Neural progenitor cell (in vitro differentiated cells): ENCODE results near the gene SMAD7. TPM values are rescaled to one million over a fixed set of nuclear protein-coding genes. Genes with fewer than 3 reads are reported as not detected.

Experiments used
- DNase-seq: peaks from one replicate; pipeline ENCODE4 v3.0.0-alpha.2; 2016; ENCODE audit warnings: low spot score
- H2AFZ ChIP-seq: fragments of 200-600 bp; sonication (generic); replicated peaks from 2 replicates; pipeline ENCODE4 v1.6.1; 2016; ENCODE audit warnings: antibody characterized with exemption
- H3F3A ChIP-seq: fragments of 200-600 bp; sonication (generic); 2 replicates; pipeline ENCODE4 v1.6.1; 2016; ENCODE audit warnings: antibody characterized with exemption, low read depth
- H3K27ac ChIP-seq: fragments of 200-600 bp; sonication (generic); 2 replicates; pipeline ENCODE4 v1.5.1; 2016; ENCODE audit warnings: mild to moderate bottlenecking
- H3K27me3 ChIP-seq: fragments of 200-600 bp; sonication (generic); 2 replicates; pipeline ENCODE4 v1.6.1; 2016; ENCODE audit warnings: mild to moderate bottlenecking, moderate library complexity
- H3K36me3 ChIP-seq: fragments of 200-600 bp; sonication (generic); 2 replicates; pipeline ENCODE4 v1.5.1; 2016
- H3K4me1 ChIP-seq: fragments of 200-600 bp; sonication (generic); 2 replicates; pipeline ENCODE4 v1.6.1; 2016; ENCODE audit warnings: mixed run types
- H3K4me2 ChIP-seq: fragments of 200-600 bp; sonication (generic); 2 replicates; pipeline ENCODE4 v1.6.1; 2016
- H3K4me3 ChIP-seq: fragments of 200-600 bp; sonication (generic); 2 replicates; pipeline ENCODE4 v1.5.1; 2016
- H3K79me2 ChIP-seq: fragments of 200-600 bp; sonication (generic); 2 replicates; pipeline ENCODE4 v1.6.1; 2016; ENCODE audit warnings: low read depth
- H3K9ac ChIP-seq: fragments of 200-600 bp; sonication (generic); 2 replicates; pipeline ENCODE4 v1.6.1; 2016
- H3K9me3 ChIP-seq: fragments of 200-600 bp; sonication (generic); 2 replicates; pipeline ENCODE4 v1.5.1; 2016; ENCODE audit warnings: low read depth
- H4K20me1 ChIP-seq: fragments of 200-600 bp; sonication (generic); 2 replicates; pipeline ENCODE4 v1.6.1; 2016; ENCODE audit warnings: low read depth
- H3K27ac Mint-ChIP-seq: 3 replicates; pipeline ENCODE4 v1.8.0; 2021; ENCODE audit warnings: mixed read lengths
- H3K27me3 Mint-ChIP-seq: 2 replicates; pipeline ENCODE4 v1.8.0; 2022; ENCODE audit warnings: low read depth, mild to moderate bottlenecking, inconsistent platforms, moderate library complexity, mixed read lengths; ENCODE audit not compliant: insufficient read depth
- H3K36me3 Mint-ChIP-seq: 3 replicates; pipeline ENCODE4 v1.8.0; 2021; ENCODE audit warnings: mixed read lengths
- H3K4me1 Mint-ChIP-seq: 3 replicates; pipeline ENCODE4 v1.8.0; 2021; ENCODE audit warnings: mixed read lengths
- H3K4me3 Mint-ChIP-seq: 3 replicates; pipeline ENCODE4 v1.8.0; 2021; ENCODE audit warnings: mild to moderate bottlenecking, moderate library complexity, mixed read lengths
- H3K9me3 Mint-ChIP-seq: 3 replicates; pipeline ENCODE4 v1.8.0; 2020; ENCODE audit warnings: mixed read lengths
- CTCF ChIP-seq: fragments of 200-600 bp; sonication (generic); IDR thresholded peaks from 2 replicates; pipeline ENCODE4 v1.5.1; 2017; ENCODE audit warnings: antibody characterized with exemption, mild to moderate bottlenecking
- EZH2 ChIP-seq: fragments of 200-600 bp; sonication (generic); IDR thresholded peaks from 2 replicates; pipeline ENCODE4 v1.6.1; 2017; ENCODE audit warnings: antibody characterized with exemption, mild to moderate bottlenecking, moderate library complexity
- EZH2phosphoT487 ChIP-seq: fragments of 200-600 bp; sonication (generic); IDR thresholded peaks from 2 replicates; pipeline ENCODE4 v1.6.1; 2017; ENCODE audit warnings: antibody characterized with exemption
- total RNA-seq: library from RNA; depleted of rRNA; stranded (reverse); fragments of >200 nt; gene quantifications from 2 replicates; pipeline ENCODE4 v1.2.3, GENCODE V29; 2015; ENCODE audit warnings: low replicate concordance

The SMAD7 gene
- total RNA-seq, 1 donor from 2014 or later: 1.1 TPM

GRCh38 chr18:48991319-48991660 lies 40.5 kb upstream of the SMAD7 start:
- Histone ChIP-seq H3K4me3 (no peak overlapping the region), H3K9me3 (no peaks in the 10 kb centered on the region), H3K27ac (no peak overlapping the region), H3K4me2 (no peak overlapping the region), H3K9ac (no peak overlapping the region), H3K4me1 (no peaks in the 10 kb centered on the region), H3K79me2 (no peaks in the 10 kb centered on the region), H2AFZ (no peak overlapping the region), H3F3A (no peaks in the 10 kb centered on the region), H3K27me3 (no peaks in the 10 kb centered on the region), H3K36me3 (no peaks in the 10 kb centered on the region), H4K20me1 (no peaks in the 10 kb centered on the region)
- no peaks in the 10 kb centered on the region for H3K9me3 Mint-ChIP-seq
- H3K27me3 Mint-ChIP-seq: peaks cover 11% of the 10 kb centered on the region
- H3K27ac Mint-ChIP-seq: no peak overlapping the region
- H3K4me3 Mint-ChIP-seq: no peak overlapping the region
- peaks cover 22% of the 10 kb centered on the region for H3K4me1 Mint-ChIP-seq
- DNase-seq: no peak
- no peaks in the 10 kb centered on the region for H3K36me3 Mint-ChIP-seq
- no peak for TF ChIP-seq EZH2
- no peak for TF ChIP-seq EZH2phosphoT487
- no peak for TF ChIP-seq CTCF

- Histone ChIP-seq H2AFZ (no peak overlapping the region), H3K4me3 (no peak overlapping the region), H4K20me1 (no peaks in the 10 kb centered on the region), H3F3A (no peaks in the 10 kb centered on the region), H3K9me3 (no peaks in the 10 kb centered on the region), H3K27ac (no peak overlapping the region), H3K27me3 (no peaks in the 10 kb centered on the region), H3K36me3 (no peaks in the 10 kb centered on the region), H3K4me1 (no peaks in the 10 kb centered on the region), H3K4me2 (no peak overlapping the region), H3K9ac (no peak overlapping the region), H3K79me2 (no peaks in the 10 kb centered on the region)
- Mint-ChIP-seq H3K9me3 (no peaks in the 10 kb centered on the region), H3K36me3 (no peaks in the 10 kb centered on the region), H3K27ac (no peak overlapping the region), H3K4me1 (peaks cover 22% of the 10 kb centered on the region), H3K4me3 (no peak overlapping the region), H3K27me3 (peaks cover 11% of the 10 kb centered on the region)
- DNase-seq: no peak
- TF ChIP-seq EZH2: no peak
- TF ChIP-seq EZH2phosphoT487: no peak
- TF ChIP-seq CTCF: no peak
Observed at GRCh38 chr18:48990481-48991318, 39.9 kb upstream of the SMAD7 start.

- Histone ChIP-seq H3K79me2 (no peaks in the 10 kb centered on the region), H3K4me3 (no peak overlapping the region), H3K4me2 (no peak overlapping the region), H3K4me1 (no peaks in the 10 kb centered on the region), H3K36me3 (no peaks in the 10 kb centered on the region), H3F3A (no peaks in the 10 kb centered on the region), H3K9ac (no peak overlapping the region), H4K20me1 (no peaks in the 10 kb centered on the region), H2AFZ (peak overlapping the region; percentile 59), H3K27me3 (no peaks in the 10 kb centered on the region), H3K27ac (no peak overlapping the region), H3K9me3 (no peaks in the 10 kb centered on the region)
- Mint-ChIP-seq H3K4me1 (peaks cover 26% of the 10 kb centered on the region), H3K27me3 (peaks cover 11% of the 10 kb centered on the region), H3K9me3 (no peaks in the 10 kb centered on the region), H3K27ac (peak overlapping the region; percentile 69), H3K36me3 (no peaks in the 10 kb centered on the region), H3K4me3 (no peak overlapping the region)
- TF ChIP-seq CTCF: no peak
- TF ChIP-seq EZH2: no peak
- no peak for TF ChIP-seq EZH2phosphoT487
- DNase-seq: no peak
Observed at GRCh38 chr18:48989304-48990303, 38.8 kb upstream of the SMAD7 start.
